ENCODE measurements around the gene SNPH. TPM values are rescaled to one million over a fixed set of nuclear protein-coding genes. Genes with fewer than 3 reads are reported as not detected.

The SNPH gene
- total and polyA plus RNA-seq, 4 donors, result 1.2 to 3.3 (median 2.1) TPM

DNA sequence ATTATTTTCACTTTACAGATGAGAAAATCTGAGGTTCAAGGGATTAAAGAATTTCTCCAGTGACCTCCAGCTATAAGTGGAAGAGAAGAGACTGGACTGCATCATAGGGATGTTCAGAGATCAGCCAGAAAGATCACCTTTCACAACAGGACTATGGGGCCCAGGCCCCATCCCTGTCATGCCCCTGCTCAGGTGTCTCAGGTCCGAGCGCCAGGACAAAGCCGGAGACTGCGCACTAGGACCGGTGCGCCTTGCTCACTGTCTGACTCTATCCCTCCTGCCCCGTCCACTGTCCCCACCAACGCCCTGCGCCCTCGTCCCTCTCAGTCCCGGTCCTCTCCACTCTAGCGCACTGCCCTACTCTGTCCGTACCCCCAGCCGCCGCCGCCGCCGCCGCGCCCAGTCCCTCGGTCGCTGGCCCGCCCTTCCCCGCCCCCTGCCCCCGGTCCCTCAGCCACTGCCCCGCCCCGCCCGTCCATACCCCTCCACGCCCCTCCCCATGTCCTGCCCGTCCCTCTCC, 40.8 kb upstream of the SNPH start:
- no peaks in the 10 kb centered on the region for H3K9me3 ChIP-seq (ENCODE audit: control insufficient read depth in 4 of 4, insufficient read depth in 3 of 4, low read length in 3 of 4)
- no peak for DNase-seq
- H3K9ac ChIP-seq (ENCODE audit: insufficient read depth in 1 of 2, low read length in 2 of 2), result no peak overlapping the region
- WGBS, 2 donors, result 4% methylated on average over 24 to 30 of the region's 30 CpGs
- no peak overlapping the region for H3K4me3 ChIP-seq
- TF ChIP-seq, protein P1, sequence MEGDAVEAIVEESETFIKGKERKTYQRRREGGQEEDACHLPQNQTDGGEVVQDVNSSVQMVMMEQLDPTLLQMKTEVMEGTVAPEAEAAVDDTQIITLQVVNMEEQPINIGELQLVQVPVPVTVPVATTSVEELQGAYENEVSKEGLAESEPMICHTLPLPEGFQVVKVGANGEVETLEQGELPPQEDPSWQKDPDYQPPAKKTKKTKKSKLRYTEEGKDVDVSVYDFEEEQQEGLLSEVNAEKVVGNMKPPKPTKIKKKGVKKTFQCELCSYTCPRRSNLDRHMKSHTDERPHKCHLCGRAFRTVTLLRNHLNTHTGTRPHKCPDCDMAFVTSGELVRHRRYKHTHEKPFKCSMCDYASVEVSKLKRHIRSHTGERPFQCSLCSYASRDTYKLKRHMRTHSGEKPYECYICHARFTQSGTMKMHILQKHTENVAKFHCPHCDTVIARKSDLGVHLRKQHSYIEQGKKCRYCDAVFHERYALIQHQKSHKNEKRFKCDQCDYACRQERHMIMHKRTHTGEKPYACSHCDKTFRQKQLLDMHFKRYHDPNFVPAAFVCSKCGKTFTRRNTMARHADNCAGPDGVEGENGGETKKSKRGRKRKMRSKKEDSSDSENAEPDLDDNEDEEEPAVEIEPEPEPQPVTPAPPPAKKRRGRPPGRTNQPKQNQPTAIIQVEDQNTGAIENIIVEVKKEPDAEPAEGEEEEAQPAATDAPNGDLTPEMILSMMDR (IDR thresholded peaks at IDR 0.05; ENCODE audit: control extremely low read depth, extremely low read depth), result no peak
- H3K27me3 ChIP-seq (ENCODE audit: control insufficient read depth in 3 of 3, insufficient read depth in 3 of 3, low read length in 2 of 3), result peaks cover 0 to 31% (median 22%) of the 10 kb centered on the region in 3 donors
- H3K27ac ChIP-seq (ENCODE audit: low read depth in 1 of 2, low read length in 1 of 2), result no peak overlapping the region
- H3K4me1 ChIP-seq (ENCODE audit: control insufficient read depth in 5 of 5, insufficient read depth in 5 of 5, low read length in 5 of 5), result peaks cover 0 to 6% (median 0%) of the 10 kb centered on the region in 5 donors
- H3K36me3 ChIP-seq (ENCODE audit: control insufficient read depth in 4 of 4, insufficient read depth in 4 of 4, low read length in 4 of 4), result no peaks in the 10 kb centered on the region
- peak; percentile 42 for ATAC-seq (ENCODE audit: insufficient read depth, low FRiP score)

DNA sequence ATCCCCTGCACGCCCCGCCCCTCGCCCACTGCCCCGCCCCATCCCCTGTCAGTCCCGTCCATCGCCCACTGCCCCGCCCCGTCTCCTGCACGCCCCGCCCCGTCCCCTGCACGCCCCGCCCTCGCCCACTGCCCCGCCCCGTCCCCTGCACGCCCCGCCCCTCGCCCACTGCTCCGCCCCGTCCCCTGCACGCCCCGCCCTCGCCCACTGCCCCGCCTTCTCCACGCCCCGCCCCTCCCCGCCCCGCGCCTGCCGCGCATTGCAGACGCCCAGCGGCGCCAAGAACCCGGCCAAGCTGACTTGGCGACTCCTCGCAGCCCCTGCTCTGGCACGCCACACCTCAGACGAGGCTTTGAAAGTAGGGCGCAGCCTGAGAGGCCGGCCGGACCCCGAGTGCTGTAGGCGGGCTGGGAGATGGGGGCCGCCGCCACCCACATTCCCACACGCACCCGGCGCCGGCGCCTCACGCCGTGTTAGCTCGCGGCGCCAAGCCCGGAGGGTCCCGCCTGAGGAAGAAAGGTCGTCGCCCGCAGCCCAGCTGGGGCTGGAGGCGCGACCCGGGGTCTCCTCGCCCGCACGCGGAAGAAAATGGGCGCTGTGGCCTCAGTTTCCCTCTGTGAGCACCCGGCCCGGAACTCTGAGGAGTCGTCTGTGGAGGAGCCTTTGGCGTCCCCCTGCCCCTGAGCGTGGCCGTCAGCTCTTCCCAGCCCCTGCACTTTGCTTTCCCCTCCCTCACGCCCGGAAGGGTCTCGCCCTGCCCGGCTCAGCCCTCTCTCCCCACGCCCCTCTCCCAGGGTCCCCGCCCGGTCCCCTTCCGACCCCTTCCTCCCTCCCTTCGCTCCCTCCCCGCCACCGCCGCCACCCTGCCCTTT, 40.1 kb upstream of the SNPH start, which contains the start of gene RAD21L1:
Gene RAD21L1 (plus strand): TSS at position 262 of the 872 bp plus-strand sequence. CDS start 2,410 bp downstream, outside the sequence.
- H3K9ac ChIP-seq (ENCODE audit: insufficient read depth in 1 of 2, low read length in 2 of 2), result peak within 1 kb of the TSS in 1 of 2 donors; percentile 25
- no peaks in the 10 kb centered on the region for H3K9me3 ChIP-seq (ENCODE audit: control insufficient read depth in 4 of 4, insufficient read depth in 3 of 4, low read length in 3 of 4)
- peaks cover 0 to 6% (median 0%) of the 10 kb centered on the region in 5 donors for H3K4me1 ChIP-seq (ENCODE audit: control insufficient read depth in 5 of 5, insufficient read depth in 5 of 5, low read length in 5 of 5)
- H3K36me3 ChIP-seq (ENCODE audit: control insufficient read depth in 4 of 4, insufficient read depth in 4 of 4, low read length in 4 of 4), result no peaks in the 10 kb centered on the region
- H3K27ac ChIP-seq (ENCODE audit: low read depth in 1 of 2, low read length in 1 of 2), result peak within 1 kb of the TSS in 1 of 2 donors; percentile 72
- WGBS, 2 donors, result 0 to 2% methylated on average over 39 to 87 of the region's 88 CpGs
- ATAC-seq (ENCODE audit: insufficient read depth, low FRiP score), result peak; percentile 96
- H3K27me3 ChIP-seq (ENCODE audit: control insufficient read depth in 3 of 3, insufficient read depth in 3 of 3, low read length in 2 of 3), result peaks cover 0 to 36% (median 22%) of the 10 kb centered on the region in 3 donors
- DNase-seq, result peak; percentile 71 to 85 (median 82)
- TF ChIP-seq, protein P1 (IDR thresholded peaks at IDR 0.05; ENCODE audit: control extremely low read depth, extremely low read depth), result no peak
- H3K4me3 ChIP-seq, result peak within 1 kb of the TSS; percentile 50

DNA sequence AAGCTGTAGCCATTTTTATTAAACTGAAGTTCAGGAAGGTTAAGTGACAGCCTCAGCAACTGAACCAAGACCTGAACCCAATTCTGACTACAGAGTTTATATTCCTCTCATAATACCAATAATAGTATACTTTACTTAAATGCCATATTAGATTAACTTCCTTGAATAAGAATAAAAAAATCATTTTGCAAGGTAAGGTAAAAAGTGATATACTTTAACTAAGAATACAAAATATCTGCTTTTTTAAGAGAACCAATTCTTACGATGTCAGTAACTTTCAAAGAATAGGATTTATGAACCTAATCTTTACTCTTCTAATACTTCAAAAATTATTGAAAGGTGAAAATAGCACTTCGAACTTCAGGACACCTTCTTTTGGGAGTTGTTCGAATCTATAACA, 36.6 kb upstream of the SNPH start:
- no peak for DNase-seq
- 89 to 92% methylated on average over 3 of the region's 3 CpGs for WGBS, 2 donors
- H3K4me1 ChIP-seq (ENCODE audit: control insufficient read depth in 5 of 5, insufficient read depth in 5 of 5, low read length in 5 of 5), result peaks cover 0 to 20% (median 0%) of the 10 kb centered on the region in 5 donors
- no peaks in the 10 kb centered on the region for H3K9me3 ChIP-seq (ENCODE audit: control insufficient read depth in 4 of 4, insufficient read depth in 3 of 4, low read length in 3 of 4)
- H3K36me3 ChIP-seq (ENCODE audit: control insufficient read depth in 4 of 4, insufficient read depth in 4 of 4, low read length in 4 of 4), result no peaks in the 10 kb centered on the region
- H3K27ac ChIP-seq (ENCODE audit: low read depth in 1 of 2, low read length in 1 of 2), result no peak overlapping the region
- TF ChIP-seq, protein P1 (IDR thresholded peaks at IDR 0.05; ENCODE audit: control extremely low read depth, extremely low read depth), result no peak
- no peak overlapping the region for H3K4me3 ChIP-seq
- no peak for ATAC-seq (ENCODE audit: insufficient read depth, low FRiP score)
- no peak overlapping the region for H3K9ac ChIP-seq (ENCODE audit: insufficient read depth in 1 of 2, low read length in 2 of 2)
- peaks cover 0 to 39% (median 22%) of the 10 kb centered on the region in 3 donors for H3K27me3 ChIP-seq (ENCODE audit: control insufficient read depth in 3 of 3, insufficient read depth in 3 of 3, low read length in 2 of 3)
